ENCODE data around the gene ABCD3. TPM values are rescaled to one million over a fixed set of nuclear protein-coding genes. Genes with fewer than 3 reads are reported as not detected.
"Not testable (repeated sequence)": the region's sequence is repeated elsewhere in the genome, so short reads cannot be mapped to it uniquely, and the experiment has no call there.

The ABCD3 gene
- total RNA-seq, 1 donor from 2014 or later, result 66.2 TPM

DNA sequence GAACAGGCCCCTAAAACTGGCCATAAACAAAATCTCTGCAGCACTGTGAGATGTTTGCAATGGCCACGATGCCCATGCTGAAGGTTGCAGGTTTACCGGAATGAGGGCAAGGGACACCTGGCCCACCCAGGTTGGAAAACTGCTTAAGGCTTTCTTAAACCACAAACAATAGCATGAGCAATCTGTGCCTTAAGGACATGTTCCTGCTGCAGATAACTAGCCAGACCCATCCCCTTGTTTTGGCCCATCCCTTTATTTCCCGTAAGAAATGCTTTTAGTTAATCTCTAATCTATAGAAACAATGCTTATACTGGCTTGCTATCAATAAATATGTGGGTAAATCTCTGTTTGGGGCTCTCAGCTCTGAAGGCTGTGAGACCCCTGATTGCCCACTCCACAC, 26.6 kb downstream of the ABCD3 start:
- intact Hi-C loops (cut with micrococcal nuclease); DNase-seq; ATAC-seq: not testable (repeated sequence)

GRCh38 chr1:94445733-94446132, 27.5 kb downstream of the ABCD3 start:
- DNase-seq; ATAC-seq; intact Hi-C loops (cut with micrococcal nuclease): not testable (repeated sequence)

DNA sequence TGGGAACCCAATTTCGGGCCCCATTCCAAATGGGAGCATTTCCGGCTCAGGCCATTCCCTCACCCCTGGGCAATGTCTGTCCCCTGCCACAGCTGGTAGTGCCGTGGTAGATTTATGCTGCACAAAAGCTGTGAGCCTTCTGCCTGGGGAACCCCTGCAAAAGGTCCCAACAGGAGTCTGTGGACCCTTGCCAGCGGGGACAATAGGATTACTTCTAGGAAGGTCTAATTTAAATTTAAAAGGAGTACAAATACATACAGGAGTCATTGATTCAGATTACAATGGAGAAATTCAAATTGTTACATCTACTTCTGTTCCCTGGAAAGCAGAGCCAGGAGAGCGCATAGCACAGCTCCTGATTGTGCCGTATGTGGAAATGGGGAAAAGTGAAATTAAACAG, 28.0 kb downstream of the ABCD3 start:
- ATAC-seq; DNase-seq; intact Hi-C loops (cut with micrococcal nuclease): not testable (repeated sequence)

DNA sequence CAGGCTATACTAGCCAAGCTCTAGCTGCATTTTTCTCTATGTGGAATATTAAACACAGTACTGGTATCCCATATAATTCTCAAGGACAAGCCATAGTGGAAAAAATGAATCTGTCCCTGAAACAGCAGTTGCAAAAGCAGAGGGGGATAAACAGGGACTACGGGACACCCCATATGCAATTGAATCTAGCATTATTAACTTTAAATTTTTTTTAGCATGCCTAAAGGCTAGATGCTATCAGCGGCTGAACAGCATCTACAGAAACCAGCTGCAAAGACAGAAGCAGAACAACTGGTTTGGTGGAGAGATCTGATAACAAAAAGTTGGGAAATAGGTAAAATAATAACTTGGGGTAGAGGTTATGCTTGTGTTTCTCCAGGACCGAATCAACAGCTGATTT, 30.6 kb downstream of the ABCD3 start:
- ATAC-seq; DNase-seq; intact Hi-C loops (cut with micrococcal nuclease): not testable (repeated sequence)

GRCh38 chr1:94456736-94457135, 38.5 kb downstream of the ABCD3 start:
- DNase-seq (no peak), ATAC-seq (no peak)
- intact Hi-C loops (cut with micrococcal nuclease), result no loop called here

- ATAC-seq, result no peak
- no peak for DNase-seq
- intact Hi-C loops (cut with micrococcal nuclease), result no loop called here
These were observed 44.4 kb downstream of the ABCD3 start for GRCh38 chr1:94462606-94463005.

DNA sequence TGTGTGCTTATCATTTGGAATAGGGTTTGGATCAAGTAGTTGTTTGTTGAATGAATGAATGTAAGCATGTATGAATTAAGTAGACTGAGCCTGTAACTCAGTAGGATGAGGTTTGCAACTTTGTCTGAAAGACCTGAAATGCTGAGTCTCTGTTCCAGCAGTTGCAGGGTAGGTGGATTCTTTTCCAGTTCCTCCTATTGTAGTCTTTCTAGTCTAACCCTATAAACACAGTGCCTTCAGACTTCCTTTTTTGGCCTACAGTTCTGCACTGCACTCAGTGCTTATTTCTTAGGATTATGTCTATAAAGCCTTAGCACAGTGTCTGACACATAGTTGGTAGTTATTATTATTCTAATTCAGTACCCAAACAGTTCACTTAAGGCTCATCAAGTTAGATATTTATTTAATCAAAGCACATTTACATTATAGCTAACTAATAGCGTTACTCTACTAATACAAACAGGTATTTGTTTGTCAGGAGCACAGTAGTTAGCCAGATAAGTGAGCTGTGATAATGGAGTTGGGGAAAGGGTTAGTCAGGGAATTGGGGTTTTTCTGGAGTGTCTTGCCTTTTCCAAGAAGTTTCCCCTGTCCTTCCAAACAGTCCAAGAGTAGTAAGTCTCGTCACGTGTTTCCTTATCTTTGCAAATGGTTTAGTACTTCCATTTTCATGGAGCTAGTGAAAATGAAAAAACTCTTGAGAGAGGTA, 45.0 kb downstream of the ABCD3 start:
- intact Hi-C loops (cut with micrococcal nuclease), result no loop called here
- DNase-seq, result no peak
- peak; percentile 54 for ATAC-seq

DNA sequence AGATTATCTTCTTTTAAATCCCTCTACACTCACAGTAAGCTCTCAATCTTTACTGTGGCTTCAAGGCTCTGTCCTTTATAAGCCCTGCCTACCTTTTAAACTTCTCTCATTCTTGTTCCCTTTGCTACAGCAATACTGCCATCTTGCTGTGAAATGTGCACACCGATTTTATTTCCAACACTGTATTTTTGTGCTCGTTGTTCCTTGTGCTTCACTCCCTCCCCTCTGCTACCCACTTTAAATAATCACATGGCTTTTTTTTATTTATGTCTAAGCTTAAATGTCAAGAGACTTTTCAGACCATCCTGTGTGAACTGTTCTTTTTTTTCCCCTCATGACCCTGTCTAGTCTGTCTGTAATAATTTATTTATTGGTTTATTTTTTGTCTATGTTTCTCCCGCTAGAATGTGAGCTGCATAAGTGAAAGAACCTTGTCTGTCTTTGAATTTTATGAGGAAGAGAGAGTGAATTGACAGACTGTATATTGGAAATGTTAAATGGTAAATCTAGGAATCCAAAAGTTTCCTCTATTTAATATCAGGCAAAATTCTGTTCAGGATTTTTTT, 45.7 kb downstream of the ABCD3 start:
- DNase-seq (no peak), ATAC-seq (peak; percentile 83)
- intact Hi-C loops (cut with micrococcal nuclease), result no loop called here

- DNase-seq, result no peak
- no peak for ATAC-seq
- intact Hi-C loops (cut with micrococcal nuclease), result no loop called here
These were observed 50.5 kb downstream of the ABCD3 start for GRCh38 chr1:94468708-94469107.

GRCh38 chr1:94471271-94471670, 53.1 kb downstream of the ABCD3 start:
- no peak for DNase-seq
- ATAC-seq, result no peak
- intact Hi-C loops (cut with micrococcal nuclease), result no loop called here

- ATAC-seq, result no peak
- DNase-seq, result no peak
- intact Hi-C loops (cut with micrococcal nuclease), result no loop called here
These were observed 57.0 kb downstream of the ABCD3 start for GRCh38 chr1:94475232-94475631.

DNA sequence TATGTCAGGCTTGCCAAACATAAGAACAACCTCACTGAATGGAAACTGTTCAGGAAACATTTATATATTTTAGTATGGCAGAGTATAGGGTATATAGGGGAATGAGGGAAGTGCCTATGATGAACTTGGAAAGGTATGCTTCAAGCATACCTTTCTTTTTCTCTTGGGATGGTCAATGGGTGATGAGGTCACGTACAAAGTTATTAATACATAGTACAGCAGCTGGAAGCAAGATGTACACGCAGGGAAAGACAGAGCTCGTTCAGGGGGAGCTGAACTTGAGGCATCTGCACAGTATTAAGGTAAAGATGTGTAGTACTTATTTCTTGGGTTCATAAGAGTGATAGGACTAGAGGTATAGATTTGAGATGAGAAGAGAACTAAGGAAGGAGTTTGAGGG, 61.5 kb downstream of the ABCD3 start:
- intact Hi-C loops (cut with micrococcal nuclease), result loop anchor here (5.0 kb wide), 1 partner anchor 328 kb away; no protein-coding TSS in a partner anchor
- DNase-seq, result no peak
- no peak for ATAC-seq

GRCh38 chr1:94481473-94481933, 63.3 kb downstream of the ABCD3 start:
- peak; percentile 94 for ATAC-seq
- no peak for DNase-seq
- intact Hi-C loops (cut with micrococcal nuclease), result loop anchor here (5.0 kb wide), 1 partner anchor 326 kb away; no protein-coding TSS in a partner anchor

DNA sequence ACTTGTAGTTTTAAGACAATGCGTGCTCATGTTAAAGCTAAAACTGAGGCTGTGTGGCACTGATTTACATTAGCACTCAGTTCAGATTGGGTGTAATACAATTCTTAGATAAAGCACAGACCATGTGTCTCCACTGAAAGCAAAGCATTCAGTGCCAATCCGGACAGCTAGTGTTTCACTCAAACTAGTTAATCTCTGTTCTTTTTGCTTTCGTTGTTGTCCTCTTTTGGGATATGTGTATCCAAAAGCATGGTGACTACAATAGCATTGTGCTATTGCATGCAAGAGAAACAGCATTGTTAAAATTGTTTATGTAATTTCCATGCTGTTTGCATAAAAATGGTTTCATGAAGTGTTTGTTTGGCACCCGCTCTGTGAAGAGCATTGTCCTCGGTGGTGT, 68.8 kb downstream of the ABCD3 start:
- ATAC-seq (peak; percentile 29), DNase-seq (no peak)
- intact Hi-C loops (cut with micrococcal nuclease), result no loop called here

GRCh38 chr1:94490556-94490955, 72.4 kb downstream of the ABCD3 start:
- intact Hi-C loops (cut with micrococcal nuclease), result no loop called here
- DNase-seq (no peak), ATAC-seq (no peak)

GRCh38 chr1:94496076-94496755, 78.0 kb downstream of the ABCD3 start:
- DNase-seq (no peak), ATAC-seq (no peak)
- intact Hi-C loops (cut with micrococcal nuclease), result no loop called here

DNA sequence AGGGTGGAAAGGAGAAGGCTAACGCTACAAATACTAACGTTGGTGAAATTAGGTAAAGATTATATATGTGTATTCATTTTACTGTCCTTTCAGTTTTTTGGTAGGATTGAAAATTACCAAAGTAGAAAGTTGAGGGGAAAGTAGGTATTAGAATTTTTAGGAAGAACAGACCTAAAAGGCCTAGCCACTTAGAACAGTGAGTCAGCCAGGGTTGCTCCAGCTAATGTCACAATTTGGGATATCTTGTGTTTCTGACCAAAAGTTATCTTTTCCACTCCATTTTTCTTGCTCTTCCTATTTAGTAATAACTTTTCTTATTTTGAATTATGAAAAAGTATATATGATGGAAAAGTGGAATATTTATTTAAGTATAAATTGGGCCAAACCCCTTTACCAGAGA, 83.2 kb downstream of the ABCD3 start:
- DNase-seq, result no peak
- intact Hi-C loops (cut with micrococcal nuclease), result no loop called here
- ATAC-seq, result no peak

DNA sequence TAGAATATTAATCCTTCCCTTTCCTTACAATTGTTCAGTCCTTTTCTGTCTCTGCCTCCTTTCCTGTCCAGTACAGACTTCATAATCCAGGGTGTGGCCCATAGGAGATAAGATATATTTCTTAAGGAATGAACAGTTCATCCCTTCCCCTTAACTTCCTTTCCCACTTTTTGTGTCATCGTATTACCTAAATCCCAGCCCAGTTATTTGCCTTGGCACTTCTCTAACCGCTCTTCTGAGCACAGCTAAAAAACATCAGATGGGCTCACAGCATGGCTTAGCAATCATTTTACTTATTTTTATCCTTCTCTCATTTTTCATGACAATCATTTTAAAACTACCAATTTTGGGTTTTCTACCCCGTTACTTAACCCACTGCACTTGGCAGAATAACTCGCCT, 83.7 kb downstream of the ABCD3 start:
- DNase-seq (no peak), ATAC-seq (peak; percentile 21)
- intact Hi-C loops (cut with micrococcal nuclease), result no loop called here

GRCh38 chr1:94503153-94503552, 85.0 kb downstream of the ABCD3 start:
- DNase-seq (no peak), ATAC-seq (no peak)
- intact Hi-C loops (cut with micrococcal nuclease), result no loop called here

DNA sequence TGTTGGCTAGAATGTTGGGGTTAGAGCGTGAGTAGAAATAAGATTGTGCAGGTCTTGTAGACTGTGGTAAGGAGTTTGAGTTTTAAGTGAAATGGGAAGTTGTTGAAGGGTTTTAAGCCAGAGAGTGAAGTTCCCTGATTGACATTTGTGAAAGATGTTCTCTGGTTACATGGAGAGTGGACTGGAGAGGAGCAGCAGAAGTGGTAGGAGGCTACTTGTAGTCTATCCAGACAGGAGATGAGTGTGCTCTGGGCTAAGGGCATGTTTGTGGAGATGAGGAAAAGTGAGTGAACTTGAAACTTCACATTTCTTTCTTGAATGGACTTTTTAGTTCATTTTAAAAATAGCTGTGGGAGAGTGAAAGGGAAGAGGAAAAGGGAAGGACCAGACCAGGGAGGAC, 86.4 kb downstream of the ABCD3 start:
- no peak for DNase-seq
- no peak for ATAC-seq
- intact Hi-C loops (cut with micrococcal nuclease), result no loop called here

All from left ventricle myocardium superior (tissue), 1 donor.